ENCODE measurements around the gene SMIM29. TPM values are rescaled to one million over a fixed set of nuclear protein-coding genes. Genes with fewer than 3 reads are reported as not detected.
A peak's percentile ranks its signal among the peaks of the same experiment; 100 is the strongest.

SMIM29 gene
- total and polyA plus RNA-seq, 2 experiments from 2014 or later: 5.0 to 15.9 TPM

DNA sequence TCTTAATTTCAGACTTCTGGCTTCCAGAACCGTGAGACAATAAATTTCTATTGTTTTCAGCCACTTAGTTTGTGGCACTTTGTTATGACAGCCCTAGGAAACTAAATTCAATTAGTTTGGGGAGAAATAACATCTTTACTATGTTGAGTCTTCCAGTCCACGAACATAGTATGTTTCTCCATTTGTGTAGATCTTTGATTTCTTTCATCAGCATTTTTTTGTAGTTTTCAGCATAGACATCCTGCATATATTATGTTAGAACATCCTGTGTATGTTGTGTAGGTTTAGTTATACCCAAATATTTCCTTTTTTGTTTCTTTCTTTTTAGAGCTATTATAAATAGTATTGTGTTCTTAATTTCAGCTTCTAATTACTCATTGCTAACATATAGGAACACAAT is 30.1 kb downstream of the SMIM29 start:
- H3K36me3 ChIP-seq (ENCODE audit: insufficient read depth): no peaks in the 10 kb centered on the region
- no peaks in the 10 kb centered on the region for H4K20me1 ChIP-seq (replicated peaks; ENCODE audit: insufficient read depth)
- no peaks in the 10 kb centered on the region for H3K79me2 ChIP-seq (replicated peaks; ENCODE audit: insufficient read depth)
- H3K4me2 ChIP-seq: no peak overlapping the region
- no peaks in the 10 kb centered on the region for H3F3A ChIP-seq (replicated peaks; ENCODE audit: low read depth)
- peaks cover 10% of the 10 kb centered on the region for H3K4me1 ChIP-seq (ENCODE audit: insufficient read depth)
- no peaks in the 10 kb centered on the region; the same call in 2 of the 3 replicates for H3K9me3 Mint-ChIP-seq
- no peaks in the 10 kb centered on the region for H3K36me3 Mint-ChIP-seq (ENCODE audit: low read depth)
- 0 out of 2 replicates have a peak overlapping the region, but pooled peaks have one; percentile 7 for H2AFZ ChIP-seq
- H3K4me3 ChIP-seq: no peak overlapping the region
- H3K4me1 Mint-ChIP-seq: peaks cover 9% of the 10 kb centered on the region; the same call in 2 of the 3 replicates
- H3K27me3 Mint-ChIP-seq (ENCODE audit: insufficient read depth, low read depth, poor library complexity): peaks cover 9% of the 10 kb centered on the region
- no peak overlapping the region for H3K27ac Mint-ChIP-seq
- ATAC-seq (no peak), DNase-seq (ENCODE audit: low spot score) (no peak)
- TF ChIP-seq ETS1 (IDR thresholded peaks at IDR 0.05) (no peak), STAT1 (IDR thresholded peaks at IDR 0.05; ENCODE audit: unreplicated experiment) (no peak), EZH2 (IDR thresholded peaks at IDR 0.05; ENCODE audit: low read depth, unreplicated experiment) (no peak), ZNF331 (CRISPR knock-in tag; IDR thresholded peaks at IDR 0.05; ENCODE audit: low read depth) (no peak), JUNB (IDR thresholded peaks at IDR 0.05; ENCODE audit: unreplicated experiment) (no peak), REST (IDR thresholded peaks at IDR 0.05; ENCODE audit: unreplicated experiment) (no peak), POLR2AphosphoS5 (IDR thresholded peaks at IDR 0.05; ENCODE audit: low read depth) (no peak), NANOG (IDR thresholded peaks at IDR 0.05; ENCODE audit: borderline replicate concordance) (no peak), EZH2phosphoT487 (IDR thresholded peaks at IDR 0.05; ENCODE audit: unreplicated experiment) (no peak), CREB1 (CRISPR knock-in tag; IDR thresholded peaks at IDR 0.05; ENCODE audit: low read depth) (no peak), ZNF114 (CRISPR knock-in tag; IDR thresholded peaks at IDR 0.05) (no peak)
- TF ChIP-seq, protein P1, sequence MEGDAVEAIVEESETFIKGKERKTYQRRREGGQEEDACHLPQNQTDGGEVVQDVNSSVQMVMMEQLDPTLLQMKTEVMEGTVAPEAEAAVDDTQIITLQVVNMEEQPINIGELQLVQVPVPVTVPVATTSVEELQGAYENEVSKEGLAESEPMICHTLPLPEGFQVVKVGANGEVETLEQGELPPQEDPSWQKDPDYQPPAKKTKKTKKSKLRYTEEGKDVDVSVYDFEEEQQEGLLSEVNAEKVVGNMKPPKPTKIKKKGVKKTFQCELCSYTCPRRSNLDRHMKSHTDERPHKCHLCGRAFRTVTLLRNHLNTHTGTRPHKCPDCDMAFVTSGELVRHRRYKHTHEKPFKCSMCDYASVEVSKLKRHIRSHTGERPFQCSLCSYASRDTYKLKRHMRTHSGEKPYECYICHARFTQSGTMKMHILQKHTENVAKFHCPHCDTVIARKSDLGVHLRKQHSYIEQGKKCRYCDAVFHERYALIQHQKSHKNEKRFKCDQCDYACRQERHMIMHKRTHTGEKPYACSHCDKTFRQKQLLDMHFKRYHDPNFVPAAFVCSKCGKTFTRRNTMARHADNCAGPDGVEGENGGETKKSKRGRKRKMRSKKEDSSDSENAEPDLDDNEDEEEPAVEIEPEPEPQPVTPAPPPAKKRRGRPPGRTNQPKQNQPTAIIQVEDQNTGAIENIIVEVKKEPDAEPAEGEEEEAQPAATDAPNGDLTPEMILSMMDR (conservative IDR thresholded peaks at IDR 0.05; ENCODE audit: low read depth in 2 of 2): no peak
- TF ChIP-seq, protein P2, sequence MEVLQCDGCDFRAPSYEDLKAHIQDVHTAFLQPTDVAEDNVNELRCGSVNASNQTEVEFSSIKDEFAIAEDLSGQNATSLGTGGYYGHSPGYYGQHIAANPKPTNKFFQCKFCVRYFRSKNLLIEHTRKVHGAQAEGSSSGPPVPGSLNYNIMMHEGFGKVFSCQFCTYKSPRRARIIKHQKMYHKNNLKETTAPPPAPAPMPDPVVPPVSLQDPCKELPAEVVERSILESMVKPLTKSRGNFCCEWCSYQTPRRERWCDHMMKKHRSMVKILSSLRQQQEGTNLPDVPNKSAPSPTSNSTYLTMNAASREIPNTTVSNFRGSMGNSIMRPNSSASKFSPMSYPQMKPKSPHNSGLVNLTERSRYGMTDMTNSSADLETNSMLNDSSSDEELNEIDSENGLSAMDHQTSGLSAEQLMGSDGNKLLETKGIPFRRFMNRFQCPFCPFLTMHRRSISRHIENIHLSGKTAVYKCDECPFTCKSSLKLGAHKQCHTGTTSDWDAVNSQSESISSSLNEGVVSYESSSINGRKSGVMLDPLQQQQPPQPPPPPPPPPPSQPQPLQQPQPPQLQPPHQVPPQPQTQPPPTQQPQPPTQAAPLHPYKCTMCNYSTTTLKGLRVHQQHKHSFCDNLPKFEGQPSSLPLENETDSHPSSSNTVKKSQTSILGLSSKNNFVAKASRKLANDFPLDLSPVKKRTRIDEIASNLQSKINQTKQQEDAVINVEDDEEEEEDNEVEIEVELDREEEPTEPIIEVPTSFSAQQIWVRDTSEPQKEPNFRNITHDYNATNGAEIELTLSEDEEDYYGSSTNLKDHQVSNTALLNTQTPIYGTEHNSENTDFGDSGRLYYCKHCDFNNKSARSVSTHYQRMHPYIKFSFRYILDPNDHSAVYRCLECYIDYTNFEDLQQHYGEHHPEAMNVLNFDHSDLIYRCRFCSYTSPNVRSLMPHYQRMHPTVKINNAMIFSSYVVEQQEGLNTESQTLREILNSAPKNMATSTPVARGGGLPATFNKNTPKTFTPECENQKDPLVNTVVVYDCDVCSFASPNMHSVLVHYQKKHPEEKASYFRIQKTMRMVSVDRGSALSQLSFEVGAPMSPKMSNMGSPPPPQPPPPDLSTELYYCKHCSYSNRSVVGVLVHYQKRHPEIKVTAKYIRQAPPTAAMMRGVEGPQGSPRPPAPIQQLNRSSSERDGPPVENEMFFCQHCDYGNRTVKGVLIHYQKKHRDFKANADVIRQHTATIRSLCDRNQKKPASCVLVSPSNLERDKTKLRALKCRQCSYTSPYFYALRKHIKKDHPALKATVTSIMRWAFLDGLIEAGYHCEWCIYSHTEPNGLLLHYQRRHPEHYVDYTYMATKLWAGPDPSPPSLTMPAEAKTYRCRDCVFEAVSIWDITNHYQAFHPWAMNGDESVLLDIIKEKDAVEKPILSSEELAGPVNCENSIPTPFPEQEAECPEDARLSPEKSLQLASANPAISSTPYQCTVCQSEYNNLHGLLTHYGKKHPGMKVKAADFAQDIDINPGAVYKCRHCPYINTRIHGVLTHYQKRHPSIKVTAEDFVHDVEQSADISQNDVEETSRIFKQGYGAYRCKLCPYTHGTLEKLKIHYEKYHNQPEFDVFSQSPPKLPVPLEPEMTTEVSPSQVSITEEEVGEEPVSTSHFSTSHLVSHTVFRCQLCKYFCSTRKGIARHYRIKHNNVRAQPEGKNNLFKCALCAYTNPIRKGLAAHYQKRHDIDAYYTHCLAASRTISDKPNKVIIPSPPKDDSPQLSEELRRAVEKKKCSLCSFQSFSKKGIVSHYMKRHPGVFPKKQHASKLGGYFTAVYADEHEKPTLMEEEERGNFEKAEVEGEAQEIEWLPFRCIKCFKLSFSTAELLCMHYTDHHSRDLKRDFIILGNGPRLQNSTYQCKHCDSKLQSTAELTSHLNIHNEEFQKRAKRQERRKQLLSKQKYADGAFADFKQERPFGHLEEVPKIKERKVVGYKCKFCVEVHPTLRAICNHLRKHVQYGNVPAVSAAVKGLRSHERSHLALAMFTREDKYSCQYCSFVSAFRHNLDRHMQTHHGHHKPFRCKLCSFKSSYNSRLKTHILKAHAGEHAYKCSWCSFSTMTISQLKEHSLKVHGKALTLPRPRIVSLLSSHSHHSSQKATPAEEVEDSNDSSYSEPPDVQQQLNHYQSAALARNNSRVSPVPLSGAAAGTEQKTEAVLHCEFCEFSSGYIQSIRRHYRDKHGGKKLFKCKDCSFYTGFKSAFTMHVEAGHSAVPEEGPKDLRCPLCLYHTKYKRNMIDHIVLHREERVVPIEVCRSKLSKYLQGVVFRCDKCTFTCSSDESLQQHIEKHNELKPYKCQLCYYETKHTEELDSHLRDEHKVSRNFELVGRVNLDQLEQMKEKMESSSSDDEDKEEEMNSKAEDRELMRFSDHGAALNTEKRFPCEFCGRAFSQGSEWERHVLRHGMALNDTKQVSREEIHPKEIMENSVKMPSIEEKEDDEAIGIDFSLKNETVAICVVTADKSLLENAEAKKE (CRISPR knock-in tag; IDR thresholded peaks at IDR 0.05): no peak
- H3K4me3 Mint-ChIP-seq: no peak overlapping the region
- H3K27ac ChIP-seq (ENCODE audit: low read depth): no peak overlapping the region
- no peaks in the 10 kb centered on the region for H3K27me3 ChIP-seq (ENCODE audit: insufficient read depth)
- H3K9me2 ChIP-seq (ENCODE audit: insufficient read depth): no peaks in the 10 kb centered on the region

Measured in GM23338 (cell line).